Endometrial microvascular endothelial cells (primary cell): ENCODE measurements around the gene SDC3. TPM values are rescaled to one million over a fixed set of nuclear protein-coding genes. Genes with fewer than 3 reads are reported as not detected.

ENCODE experiments used
- in situ Hi-C: cut with HindIII; loops from 2 replicates; pipeline ENCODE4 v1.10.0; 2017; ENCODE audit warnings: low sequenced_read_pairs, low pct_unique_long_range_greater_than_20kb; ENCODE audit errors: inconsistent ontology term
- total RNA-seq: library from RNA; depleted of rRNA; stranded (reverse); fragments of >200 nt; gene quantifications from one replicate; pipeline ENCODE4 v1.2.3, GENCODE V29; 2015; ENCODE audit errors: inconsistent ontology term

Gene SDC3
- total RNA-seq, 1 donor from 2014 or later, result 8.5 TPM

GRCh38 chr1:30895944-30896660, 12.5 kb downstream of the SDC3 start:
- in situ Hi-C loops, result no loop called here

DNA sequence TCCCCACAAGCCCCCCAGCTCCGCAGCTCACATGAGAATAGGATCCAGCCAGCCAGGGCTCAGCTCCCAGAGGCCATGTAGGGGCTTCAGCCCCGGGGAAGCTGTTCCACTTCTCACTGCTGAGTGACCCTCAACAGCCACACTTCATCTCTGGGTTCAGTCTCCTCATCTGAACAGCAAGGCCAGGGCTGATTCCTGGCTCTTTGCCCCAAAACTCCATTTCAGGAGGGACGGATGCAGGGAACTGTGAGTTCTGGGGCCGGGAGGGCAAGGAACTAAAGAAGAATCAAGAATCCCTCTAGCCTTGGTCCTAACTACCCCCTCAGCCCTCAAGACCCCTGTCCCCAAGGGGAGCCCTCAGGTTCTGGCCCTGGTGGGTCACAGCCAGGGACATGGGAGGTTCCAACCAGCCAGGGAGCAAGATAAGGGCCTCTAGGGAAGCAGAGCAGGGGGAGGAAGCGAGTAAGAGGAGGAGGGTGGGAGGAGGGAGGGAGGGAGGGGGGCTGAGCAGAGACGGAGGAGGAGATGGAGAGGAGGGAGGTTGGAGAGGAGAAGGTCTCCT, 13.1 kb downstream of the SDC3 start:
- in situ Hi-C loops, result no loop called here

DNA sequence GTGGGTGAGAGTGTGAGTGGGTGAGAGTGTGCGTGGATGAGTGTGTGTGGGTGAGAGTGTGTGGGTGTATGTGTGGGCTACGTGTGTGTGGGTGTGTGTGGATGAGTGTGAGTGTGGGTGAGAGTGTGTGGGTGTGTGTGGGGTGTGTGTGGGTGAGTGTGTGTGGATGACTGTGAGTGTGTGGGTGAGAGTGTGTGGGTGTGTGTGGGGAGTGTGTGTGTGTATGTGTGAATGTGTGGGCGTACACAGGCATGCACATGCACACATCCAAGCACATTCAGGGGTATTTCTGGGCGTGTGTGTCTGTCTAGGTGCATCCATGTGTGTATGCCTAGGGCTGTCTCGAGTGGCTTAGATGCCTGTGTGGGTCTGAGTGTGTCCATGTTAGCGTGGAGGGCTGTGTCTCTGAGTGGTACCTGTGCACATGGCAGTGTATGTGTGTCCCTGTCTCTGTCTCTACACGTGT, 14.0 kb downstream of the SDC3 start:
- in situ Hi-C loops, result no loop called here

- in situ Hi-C loops, result no loop called here
Measured at GRCh38 chr1:30893776-30894507, 14.6 kb downstream of the SDC3 start.

GRCh38 chr1:30892671-30893073, 15.9 kb downstream of the SDC3 start:
- in situ Hi-C loops, result no loop called here

DNA sequence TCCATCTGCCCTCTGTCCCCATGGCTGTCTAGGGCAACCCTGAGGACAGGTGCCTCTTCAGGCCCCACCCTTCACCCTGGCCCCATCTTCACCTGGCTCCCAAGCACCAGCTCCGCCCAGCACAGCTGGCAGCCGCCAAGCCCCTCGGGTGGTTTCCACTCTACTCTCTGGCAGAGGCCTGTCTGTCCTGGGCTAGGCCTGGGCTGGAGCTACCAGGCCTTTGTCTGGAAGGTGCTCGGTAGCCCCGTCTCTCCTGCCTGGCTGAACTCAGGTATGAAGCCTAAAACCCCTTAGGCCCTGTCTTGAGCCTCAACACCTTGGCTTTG, 17.4 kb downstream of the SDC3 start:
- in situ Hi-C loops, result no loop called here

DNA sequence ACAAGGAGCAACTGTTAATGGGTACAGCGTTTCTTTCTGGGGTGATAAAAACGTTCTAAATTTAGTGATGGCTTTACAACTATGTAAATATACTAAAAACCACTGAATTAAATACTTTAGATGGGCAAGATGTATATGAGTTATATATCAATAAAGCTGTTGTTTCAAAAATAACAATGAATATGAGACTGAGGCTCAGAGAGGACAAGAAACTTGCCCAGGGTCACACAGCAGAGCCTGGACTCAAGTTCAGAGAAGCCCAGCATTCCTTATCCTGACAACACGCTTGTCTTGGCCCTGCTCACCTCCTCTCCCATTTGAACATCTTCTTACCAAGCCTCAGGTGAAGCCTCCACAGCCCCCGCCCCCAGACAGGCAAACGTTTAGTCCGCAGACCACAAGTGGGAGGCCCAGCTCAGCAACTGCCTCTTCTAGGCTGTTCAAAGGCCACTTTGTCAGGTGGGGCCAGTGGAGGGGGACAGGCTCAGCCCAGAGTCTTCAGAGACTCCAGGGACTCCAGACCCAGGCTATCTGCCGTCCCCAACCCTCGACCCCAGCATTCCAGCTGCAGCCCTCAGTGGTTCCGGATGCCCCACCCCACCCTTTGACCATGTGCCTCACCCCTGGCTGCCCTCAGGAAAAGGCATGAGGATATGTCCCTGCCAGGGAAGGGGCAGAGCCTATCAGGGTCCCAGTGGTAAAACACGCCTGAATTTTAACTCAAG, 17.9 kb downstream of the SDC3 start:
- in situ Hi-C loops, result no loop called here

GRCh38 chr1:30889511-30889910, 19.0 kb downstream of the SDC3 start:
- in situ Hi-C loops, result no loop called here

DNA sequence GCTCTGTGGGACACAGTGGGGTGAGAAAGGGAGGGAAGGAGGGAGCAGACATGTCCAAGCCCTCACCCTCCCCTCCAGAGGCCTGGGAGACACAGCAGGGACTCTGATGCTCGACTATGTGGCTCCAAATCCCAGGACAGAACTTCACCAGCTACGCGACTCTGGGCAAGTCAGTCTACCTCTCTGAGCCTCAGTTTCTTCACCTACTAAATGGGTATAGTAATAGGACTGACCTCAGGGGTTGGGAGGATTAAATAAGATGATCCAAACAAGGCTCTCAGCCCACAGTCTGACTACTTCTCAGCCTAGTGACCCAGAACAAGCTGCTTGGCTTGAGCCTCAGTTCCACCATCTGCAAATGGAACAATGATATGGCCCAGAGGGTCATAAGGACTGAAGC, 19.6 kb downstream of the SDC3 start:
- in situ Hi-C loops, result no loop called here

- in situ Hi-C loops, result no loop called here
Measured at GRCh38 chr1:30888391-30888790, 20.2 kb downstream of the SDC3 start.

DNA sequence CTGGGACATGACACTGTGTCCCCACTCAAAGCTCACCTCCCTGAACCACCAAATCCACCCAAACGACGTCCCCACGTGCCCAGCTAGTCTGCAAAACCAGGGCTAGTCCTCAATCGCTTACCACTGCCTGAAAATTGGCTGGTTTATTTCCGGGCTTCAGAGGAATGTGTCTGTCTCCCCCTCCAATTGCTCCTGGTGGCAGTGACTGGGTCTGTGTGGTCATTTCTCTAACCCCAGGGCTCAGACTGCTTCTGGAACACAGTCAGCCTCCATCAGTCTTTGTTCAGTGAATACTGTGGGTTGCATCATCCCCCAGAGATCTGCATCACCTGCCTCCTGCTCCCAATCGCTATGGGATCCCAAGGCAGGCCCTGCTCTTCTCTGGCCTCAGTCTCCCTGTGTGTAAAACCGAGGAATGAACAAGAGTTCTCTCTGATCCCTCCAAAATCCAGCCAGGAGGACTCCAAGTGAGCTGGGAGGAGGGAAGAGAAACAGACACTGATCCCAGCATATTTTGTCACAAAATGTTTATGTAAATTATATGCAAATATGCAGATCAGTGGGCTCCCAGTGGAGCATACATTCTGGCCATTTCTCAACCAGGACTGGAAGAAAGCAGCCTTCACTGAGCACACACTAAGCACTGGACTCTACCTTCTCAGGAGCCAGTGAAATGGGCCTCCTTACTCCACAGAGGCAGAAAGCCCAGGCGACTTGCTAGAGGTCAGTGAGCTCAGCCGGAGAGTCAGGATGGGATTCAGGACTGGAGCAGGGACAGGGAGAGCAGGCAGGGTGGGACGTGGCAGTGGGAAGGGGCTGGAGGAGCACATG, 20.9 kb downstream of the SDC3 start:
- in situ Hi-C loops, result no loop called here

GRCh38 chr1:30886710-30887428, 21.7 kb downstream of the SDC3 start:
- in situ Hi-C loops, result no loop called here

- in situ Hi-C loops, result no loop called here
Measured at GRCh38 chr1:30885570-30886522, 22.7 kb downstream of the SDC3 start.

DNA sequence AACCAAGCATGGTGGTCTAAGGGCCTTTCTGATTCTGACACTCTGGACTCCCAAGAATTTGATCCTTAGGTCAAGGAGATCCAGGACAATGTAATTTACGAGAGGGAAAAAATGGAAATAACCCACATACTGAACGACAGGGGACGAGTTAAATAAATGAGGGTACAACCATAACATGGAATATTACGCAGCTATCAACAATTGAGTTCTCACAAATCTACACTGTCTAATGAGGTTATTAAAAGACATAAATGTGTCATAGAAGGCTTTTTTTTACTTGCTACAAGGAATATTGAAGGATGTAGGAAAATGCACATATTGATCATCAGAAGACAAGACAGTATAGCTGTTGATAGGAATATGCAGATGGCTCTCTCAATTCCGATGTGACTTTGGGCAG, 23.8 kb downstream of the SDC3 start:
- in situ Hi-C loops, result no loop called here

GRCh38 chr1:30883389-30884172, 25.0 kb downstream of the SDC3 start:
- in situ Hi-C loops, result no loop called here

DNA sequence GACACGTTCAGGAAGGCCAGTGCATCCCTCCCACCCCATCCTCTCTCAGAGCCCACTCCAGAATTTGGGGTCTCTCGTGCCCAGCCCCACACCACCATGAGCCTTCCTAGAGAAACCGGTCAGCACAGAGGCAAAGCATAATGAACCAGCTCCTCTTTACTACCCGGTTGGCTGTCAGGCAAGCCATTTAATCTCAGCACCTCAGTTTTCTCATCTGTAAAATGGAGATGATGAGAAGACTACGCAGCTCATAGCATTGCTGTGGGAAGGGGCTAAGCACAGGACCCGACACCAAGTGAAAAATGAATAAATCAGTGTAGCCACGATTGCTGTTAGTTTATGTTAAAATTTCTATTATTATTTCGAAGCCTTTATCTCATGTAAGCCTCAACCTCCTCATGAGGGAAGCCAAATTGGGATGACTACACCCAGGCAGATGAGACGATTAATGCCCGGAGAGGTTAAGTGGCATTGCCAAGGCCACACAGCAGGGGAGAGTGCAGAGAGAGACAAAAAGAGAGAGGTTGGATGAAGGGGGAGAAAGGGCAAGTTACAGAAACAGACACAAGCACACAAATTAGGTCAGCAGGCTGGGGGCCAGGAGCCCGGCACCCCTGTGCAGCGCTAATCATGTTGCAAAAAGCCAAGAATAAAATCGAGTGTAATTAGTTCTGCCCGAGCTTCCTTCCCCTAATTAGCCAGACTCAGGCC, 25.7 kb downstream of the SDC3 start:
- in situ Hi-C loops, result no loop called here
